Stimulated activated effector memory CD8-positive, alpha-beta T cell treated with anti-CD3 and anti-CD28 coated beads, Interleukin-12 subunit alpha, Interleukin-12 subunit beta, amount 100 ng/mL, for 72 hours (primary cell): Measurements from ENCODE around the gene OR9G4.
A peak's percentile ranks its signal among the peaks of the same experiment; 100 is the strongest.

Source experiments
- ATAC-seq: fragments of 150-1000 bp; cut with Tn5 transposase; 2 replicates; pipeline ENCODE4 v1.10.0; 2021
- DNase-seq, 2 donors: peaks; one replicate each; pipeline ENCODE4 v3.0.0; 2021 to 2022; ENCODE audit warnings: low spot score in 2 of 2
- H3K27ac Mint-ChIP-seq: one replicate; pipeline ENCODE4 v1.8.0; 2022; ENCODE audit warnings: mild to moderate bottlenecking, mixed read lengths
- H3K36me3 Mint-ChIP-seq: one replicate; pipeline ENCODE4 v1.8.0; 2022; ENCODE audit warnings: mild to moderate bottlenecking, mixed read lengths
- H3K4me1 Mint-ChIP-seq: one replicate; pipeline ENCODE4 v1.8.0; 2022; ENCODE audit warnings: mixed read lengths
- H3K4me3 Mint-ChIP-seq: one replicate; pipeline ENCODE4 v1.8.0; 2022; ENCODE audit warnings: mild to moderate bottlenecking, mixed read lengths
- H3K9me3 Mint-ChIP-seq: one replicate; pipeline ENCODE4 v1.8.0; 2022; ENCODE audit warnings: mixed read lengths

The OR9G4 gene

GRCh38 chr11:56700242-56700913, 48.1 kb downstream of the OR9G4 start:
- ATAC-seq = peak; percentile 44
- no peak overlapping the region for H3K4me3 Mint-ChIP-seq
- no peak overlapping the region for H3K27ac Mint-ChIP-seq
- no peaks in the 10 kb centered on the region for H3K4me1 Mint-ChIP-seq
- H3K36me3 Mint-ChIP-seq = no peaks in the 10 kb centered on the region
- no peak for DNase-seq
- H3K9me3 Mint-ChIP-seq = peaks cover 21% of the 10 kb centered on the region

- no peaks in the 10 kb centered on the region for H3K36me3 Mint-ChIP-seq
- peaks cover 23% of the 10 kb centered on the region for H3K9me3 Mint-ChIP-seq
- no peak within 1 kb of the TSS for H3K4me3 Mint-ChIP-seq
- no peaks in the 10 kb centered on the region for H3K4me1 Mint-ChIP-seq
- no peak for DNase-seq
- no peak within 1 kb of the TSS for H3K27ac Mint-ChIP-seq
- no peak for ATAC-seq
Measured at GRCh38 chr11:56698795-56699194, 49.7 kb downstream of the OR9G4 start, which contains the start of gene OR9G1. Gene OR9G1 (plus strand): TSS chr11:56699095. CDS start chr11:56700388, 1,293 bp downstream.

GRCh38 chr11:56693428-56693827, 55.1 kb downstream of the OR9G4 start:
- peaks cover 18% of the 10 kb centered on the region for H3K9me3 Mint-ChIP-seq
- no peaks in the 10 kb centered on the region for H3K36me3 Mint-ChIP-seq
- DNase-seq = no peak
- no peak overlapping the region for H3K4me3 Mint-ChIP-seq
- no peak for ATAC-seq
- H3K4me1 Mint-ChIP-seq = no peaks in the 10 kb centered on the region
- H3K27ac Mint-ChIP-seq = no peak overlapping the region
